NCI-H446 (cell line): ENCODE data around the gene PLA2G6.
A peak's percentile ranks its signal among the peaks of the same experiment; 100 is the strongest.

Source experiments
- DNase-seq, 2 experiments: peaks; one replicate each; lab custom pipeline; 2025; lab: John Stamatoyannopoulos, UW

PLA2G6 gene

GRCh38 chr22:38181453-38182200 lies at the start of gene PLA2G6:
PLA2G6 (minus strand) TSS chr22:38181830; CDS start chr22:38169426, 12,404 bp downstream.
- peak; percentile 96 to 99 for DNase-seq

DNA sequence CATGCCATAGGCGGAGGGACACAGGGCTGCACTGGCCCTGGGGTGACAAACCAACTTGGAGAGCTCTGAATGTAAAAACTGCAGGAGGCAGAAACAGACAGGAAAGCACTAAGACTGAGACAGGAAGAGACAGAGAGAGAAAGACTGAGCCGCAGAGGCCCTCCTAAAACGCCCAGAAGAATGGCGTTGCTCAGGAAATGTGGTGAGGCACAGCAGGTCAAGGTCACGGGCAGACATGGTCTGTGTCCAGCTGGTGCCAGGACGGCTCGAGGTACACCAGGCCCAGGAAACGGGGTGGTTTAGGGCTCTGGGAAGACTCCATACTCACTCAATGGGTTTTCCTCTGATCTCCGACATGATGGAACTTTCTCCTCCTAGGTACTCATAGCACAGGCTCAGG lies 49.3 kb upstream of the PLA2G6 start:
- DNase-seq, result no peak

GRCh38 chr22:38230108-38230825 lies 48.6 kb upstream of the PLA2G6 start:
- DNase-seq, result peak in 1 of 2 experiments; percentile 34

GRCh38 chr22:38228873-38229740 lies 47.5 kb upstream of the PLA2G6 start:
- DNase-seq, result no peak

- no peak for DNase-seq
These were observed 46.8 kb upstream of the PLA2G6 start for GRCh38 chr22:38228326-38228872.

DNA sequence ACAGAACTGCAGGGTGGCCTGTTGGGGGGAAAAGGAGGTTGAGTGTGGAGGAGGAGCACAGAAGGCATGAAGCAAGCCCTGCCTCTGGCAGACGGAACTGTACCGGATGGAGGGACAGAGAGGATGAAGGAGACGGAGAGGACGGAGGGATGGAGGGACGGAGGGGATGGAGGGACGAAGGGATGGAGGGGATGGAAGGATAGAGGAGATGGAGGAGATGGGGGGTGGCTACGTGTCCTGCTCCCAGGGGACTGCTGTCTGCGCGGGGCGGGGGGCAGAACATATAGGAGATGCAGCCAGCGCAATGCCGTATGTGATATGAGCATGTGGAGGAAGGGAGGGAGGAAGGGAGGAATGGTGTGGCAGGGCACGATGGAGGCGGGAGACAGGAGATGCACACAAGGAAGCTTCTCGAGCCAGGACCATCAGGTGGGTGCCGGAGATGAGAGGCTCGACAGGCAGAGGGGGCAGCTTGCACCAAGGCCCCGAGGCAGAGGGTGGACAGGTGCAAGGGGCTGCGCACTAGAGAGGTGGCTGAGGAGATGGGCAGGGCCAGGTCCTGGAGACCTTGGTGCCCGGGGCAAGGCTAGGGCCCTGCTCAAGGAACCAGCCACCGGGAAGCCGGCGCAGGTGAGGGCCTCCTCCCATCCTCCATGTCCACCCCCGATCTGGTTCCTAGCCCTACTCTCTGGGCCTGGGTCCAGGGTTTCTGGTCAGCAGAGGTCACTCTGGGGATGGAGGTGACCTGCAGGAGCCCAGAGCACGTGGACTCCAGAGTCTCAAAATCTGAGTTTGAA lies 45.4 kb upstream of the PLA2G6 start:
- no peak for DNase-seq

GRCh38 chr22:38223289-38223960 lies 41.8 kb upstream of the PLA2G6 start:
- DNase-seq, result no peak

DNA sequence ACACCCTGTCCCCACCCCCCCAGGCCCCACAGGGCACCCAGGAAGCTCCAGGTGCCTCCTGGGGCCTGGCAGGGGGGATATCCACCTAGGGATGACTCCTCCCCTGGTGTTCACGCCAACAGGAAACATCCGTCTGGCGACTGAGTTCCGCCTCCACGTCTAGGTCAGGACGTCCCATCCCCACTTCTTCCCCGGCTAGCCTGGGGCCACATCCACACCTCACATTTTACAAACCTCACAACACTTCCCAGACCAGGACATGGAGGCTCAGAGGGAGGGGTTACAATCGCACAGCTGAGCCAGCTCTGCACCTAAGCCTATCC lies 41.1 kb upstream of the PLA2G6 start:
- DNase-seq, result no peak

DNA sequence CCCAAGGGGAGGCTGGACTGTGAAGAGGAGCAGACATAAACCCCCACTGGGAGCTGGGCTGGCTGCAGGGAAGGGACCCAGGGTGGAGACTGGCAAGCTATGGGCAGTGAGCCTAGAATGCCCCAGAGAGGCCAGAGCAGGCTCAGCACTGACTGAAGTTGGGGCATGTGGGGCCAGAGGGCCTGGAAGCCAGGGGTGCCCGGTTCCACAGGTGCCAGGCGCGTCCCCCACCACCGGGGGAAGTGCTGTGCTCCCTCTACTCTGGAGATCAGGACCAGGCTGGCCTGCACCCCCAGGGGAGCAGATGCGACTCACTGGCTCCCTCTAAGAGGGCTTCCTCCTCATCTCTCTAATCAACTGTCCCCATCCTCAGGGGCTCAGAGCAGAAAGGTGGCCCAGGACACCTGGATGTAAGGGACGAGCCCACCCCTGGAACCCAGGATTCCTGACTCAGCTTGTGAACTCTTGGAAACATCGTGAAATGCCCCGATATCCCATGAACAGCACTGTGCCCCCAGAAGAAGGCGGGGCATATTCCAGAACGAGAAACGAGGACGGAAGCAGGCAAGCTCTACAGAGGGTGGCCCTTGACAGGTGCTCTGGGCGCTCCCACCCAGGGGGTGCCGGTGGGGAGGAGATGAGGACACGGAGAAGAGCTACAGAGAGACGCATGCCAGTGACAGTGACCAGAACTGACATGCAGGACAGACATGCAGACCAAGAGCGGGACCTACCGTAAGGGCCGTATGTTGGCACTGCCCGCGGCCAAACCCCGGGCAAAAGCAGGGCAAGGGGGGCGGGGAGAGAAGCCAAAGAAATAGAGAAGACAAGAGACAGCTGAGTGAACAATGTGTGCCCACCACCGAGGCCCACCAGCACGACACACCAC lies 40.5 kb upstream of the PLA2G6 start:
- no peak for DNase-seq

- DNase-seq, result no peak
These were observed 39.8 kb upstream of the PLA2G6 start for GRCh38 chr22:38221407-38221806.

DNA sequence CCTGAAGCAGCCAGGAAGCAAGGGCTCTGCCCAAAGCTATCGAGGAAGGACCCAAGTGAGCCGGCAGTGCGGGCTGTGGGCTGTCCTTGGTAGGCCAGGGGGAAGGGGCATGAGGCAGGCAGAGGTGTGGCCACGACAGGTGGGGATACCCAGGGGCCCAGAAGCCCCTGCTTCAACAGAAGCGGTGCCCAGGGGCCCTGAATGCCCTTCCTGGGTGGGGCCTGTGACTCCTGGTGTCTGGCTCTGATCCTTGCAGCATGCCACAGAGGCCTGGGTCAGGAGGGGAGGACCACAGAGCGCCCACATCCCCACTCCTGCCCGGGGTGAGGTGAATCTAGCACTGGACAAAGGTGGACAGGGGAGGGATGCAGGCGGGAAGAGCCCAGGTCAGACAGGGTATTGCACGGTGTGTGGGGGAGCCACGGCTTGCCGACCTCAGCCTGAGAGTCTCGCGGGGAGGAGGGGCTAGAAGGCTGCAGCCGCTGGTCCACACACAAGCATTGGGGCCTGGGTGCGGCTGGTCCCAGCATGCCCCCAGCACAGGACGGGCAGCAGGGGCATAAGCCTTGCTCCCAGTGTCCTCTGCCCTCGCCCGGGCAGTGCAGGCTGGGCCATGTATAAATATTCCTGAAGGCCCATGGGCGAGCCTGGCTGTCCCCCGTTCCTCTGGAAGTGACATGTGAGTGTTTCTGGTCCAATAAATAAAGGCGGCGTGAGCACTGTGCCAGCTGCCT lies 39.2 kb upstream of the PLA2G6 start:
- DNase-seq, result no peak

DNA sequence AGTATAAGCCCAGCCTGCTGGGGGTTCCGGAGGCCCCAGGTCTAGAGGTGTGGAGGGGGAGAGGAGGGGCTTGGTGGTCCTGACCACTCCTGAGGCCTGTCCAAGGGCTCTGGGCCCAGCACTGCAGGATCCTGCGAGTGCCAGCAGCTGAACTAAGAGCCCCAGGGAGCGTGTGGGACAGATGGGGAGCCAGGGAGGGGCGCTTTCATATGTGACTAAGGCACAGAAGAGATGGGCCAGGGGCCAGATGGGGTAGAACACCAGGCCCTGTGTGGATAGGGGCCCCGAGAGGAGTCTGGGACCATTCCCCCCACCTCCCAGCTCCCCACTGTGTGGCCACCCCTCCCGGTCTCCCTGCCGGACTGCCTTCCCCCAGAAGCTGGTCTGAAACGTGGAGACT lies 38.5 kb upstream of the PLA2G6 start:
- peak in 1 of 2 experiments; percentile 56 for DNase-seq

- DNase-seq, result peak in 1 of 2 experiments; percentile 57
These were observed 38.0 kb upstream of the PLA2G6 start for GRCh38 chr22:38219632-38220031.

- DNase-seq, result no peak
These were observed 37.3 kb upstream of the PLA2G6 start for GRCh38 chr22:38218661-38219622.

DNA sequence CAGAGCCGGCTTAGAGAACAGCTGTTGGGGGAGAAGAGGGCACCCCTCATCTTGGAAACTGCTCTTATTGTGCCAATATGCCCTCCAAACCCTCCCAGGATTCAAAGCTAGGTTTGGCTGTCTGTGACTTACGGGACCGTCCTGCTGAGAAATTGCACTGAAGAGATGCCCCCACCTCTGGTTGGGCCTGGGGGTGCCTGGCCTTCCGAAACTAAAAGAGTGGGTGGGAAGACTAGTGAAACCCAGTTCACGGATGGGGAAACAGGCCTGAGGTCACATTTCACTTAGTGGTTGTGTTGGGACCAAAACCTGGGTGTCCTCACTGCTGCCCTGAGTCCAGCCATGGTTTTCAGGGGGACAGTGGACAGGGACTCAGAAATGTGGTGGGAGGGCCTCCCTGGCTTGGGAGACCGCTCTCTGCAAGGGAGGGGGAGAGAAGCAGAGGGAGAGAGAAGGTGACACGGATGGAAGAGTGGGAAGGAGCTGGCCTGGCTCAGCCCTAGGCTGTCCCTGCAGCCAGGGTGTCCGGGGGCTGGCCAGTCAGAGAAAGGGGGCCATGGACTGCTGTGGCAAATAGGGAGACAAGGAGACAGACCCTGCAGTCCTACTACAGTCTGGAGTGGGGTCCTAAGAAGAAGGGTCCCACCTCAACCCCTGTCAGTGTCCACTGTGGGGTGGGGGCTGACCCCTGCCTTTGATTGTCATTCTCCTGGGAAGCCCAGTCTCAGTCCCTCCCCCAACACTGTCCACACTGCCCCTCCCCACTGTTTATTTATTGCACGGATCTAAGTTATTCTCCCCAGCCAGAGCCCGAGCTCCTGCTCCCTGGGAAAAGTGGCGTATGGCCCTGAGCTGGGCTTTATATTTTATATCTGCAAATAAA lies 33.8 kb upstream of the PLA2G6 start:
- DNase-seq, result no peak

GRCh38 chr22:38214302-38215056 lies 32.8 kb upstream of the PLA2G6 start:
- DNase-seq, result no peak
